HG02981 (cell line): Measurements from ENCODE around the gene POLR2J.
"Not testable (repeated sequence)": the region's sequence is repeated elsewhere in the genome, so short reads cannot be mapped to it uniquely, and the experiment has no call there.

Experiments
- ATAC-seq: cut with Tn5 transposase; IDR thresholded peaks from one replicate; pipeline ENCODE4 v1.9.1; 2021; ENCODE audit warnings: mild to moderate bottlenecking, moderate library complexity; ENCODE audit not compliant: unreplicated experiment

POLR2J gene

DNA sequence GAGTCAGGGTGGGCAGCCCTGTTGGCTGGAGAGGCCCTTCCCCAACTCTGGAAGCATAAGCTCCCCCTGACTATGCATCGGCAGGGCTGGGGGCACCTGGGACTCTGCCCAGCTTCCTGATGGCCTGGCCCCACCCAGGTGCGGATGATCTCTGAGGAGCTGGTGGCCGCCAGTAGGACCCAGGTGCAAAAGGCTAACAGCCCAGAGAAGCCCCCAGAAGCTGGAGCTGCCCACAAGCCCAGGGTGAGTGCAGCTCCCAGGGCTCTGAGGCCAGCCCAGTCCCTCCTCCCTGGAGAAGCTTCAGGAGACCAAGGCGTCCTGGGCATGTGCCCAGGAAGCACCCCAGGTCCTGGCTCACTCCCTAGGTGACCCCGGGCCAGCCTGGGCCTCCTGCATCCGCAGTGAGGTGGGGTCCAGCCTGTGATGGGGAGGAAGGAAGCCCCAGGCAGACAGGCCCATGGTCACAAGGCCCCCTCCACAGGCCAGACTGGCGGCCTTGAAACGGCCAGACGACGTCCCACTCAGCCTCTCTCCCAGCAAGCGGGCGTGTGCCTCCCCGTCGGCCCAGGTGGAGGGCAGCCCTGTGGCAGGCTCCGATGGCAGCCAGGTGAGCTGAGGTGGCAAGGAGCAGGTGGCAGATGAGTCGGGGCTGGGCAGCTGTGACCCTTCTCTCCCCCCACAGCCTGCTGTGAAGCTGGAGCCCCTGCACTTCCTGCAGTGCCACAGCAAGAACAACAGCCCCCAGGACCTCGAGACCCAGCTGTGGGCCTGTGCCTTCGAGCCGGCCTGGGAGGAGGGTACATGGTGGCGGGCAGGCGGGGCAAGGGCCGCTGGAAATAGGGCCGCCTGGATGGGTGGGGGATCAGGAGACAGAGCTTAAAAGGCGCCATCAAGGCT, 10.9 kb downstream of the POLR2J start:
- ATAC-seq, result no peak

DNA sequence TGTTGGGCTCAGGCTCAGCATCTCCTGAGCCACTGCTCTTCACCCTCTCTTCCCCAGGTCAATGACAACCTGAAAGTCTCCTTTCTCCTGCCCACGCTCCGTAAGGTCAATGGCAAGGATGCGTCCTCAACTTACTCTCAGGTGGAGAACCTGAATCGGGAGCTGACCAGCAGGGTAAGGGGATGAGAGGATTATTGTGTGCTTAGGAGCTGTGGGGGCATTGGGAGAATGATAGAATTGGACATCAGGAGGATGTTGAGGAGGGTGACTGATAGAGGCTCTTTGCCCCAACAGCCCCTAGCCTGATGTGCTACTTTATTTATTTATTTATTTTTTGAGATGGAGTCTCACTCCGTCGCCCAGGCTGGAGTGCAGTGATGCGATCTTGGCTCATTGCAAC, 12.6 kb downstream of the POLR2J start:
- no peak for ATAC-seq

DNA sequence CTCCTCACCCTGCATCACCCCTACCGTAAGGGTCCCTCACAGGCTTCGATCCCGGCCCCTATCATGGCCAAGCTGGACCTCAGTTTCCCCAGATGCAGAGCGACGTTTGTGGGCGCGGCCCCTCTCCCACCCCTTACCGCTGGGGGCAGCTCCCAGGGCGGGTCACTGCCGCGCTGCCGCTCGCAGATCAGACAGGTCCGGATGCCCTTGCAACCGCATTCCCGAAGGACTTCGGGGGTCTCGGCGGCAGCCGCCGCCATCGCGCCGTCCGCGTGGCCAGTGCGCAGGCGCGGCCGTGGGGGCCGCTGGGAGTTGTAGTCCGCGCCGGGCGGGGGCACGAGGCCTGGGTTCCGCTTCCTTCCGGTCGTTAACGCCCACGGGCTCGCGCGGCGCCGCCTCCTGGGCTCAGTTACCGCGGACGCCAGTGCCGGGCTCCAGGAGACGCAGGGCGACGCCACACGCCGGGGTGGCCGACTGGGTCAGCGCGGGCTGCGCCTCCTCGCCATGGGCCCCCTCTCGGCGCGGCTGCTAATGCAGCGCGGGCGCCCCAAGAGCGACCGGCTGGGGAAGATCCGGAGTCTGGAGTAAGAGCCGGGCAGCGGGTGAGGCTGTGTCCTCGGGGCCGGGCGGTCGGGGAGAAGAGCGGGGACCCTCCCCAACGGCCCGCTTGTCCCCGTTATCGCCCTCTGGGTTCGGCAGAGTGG, 14.0 kb downstream of the POLR2J start, which contains the start of the genes ALKBH4 and LRWD1:
TSS of gene ALKBH4 (minus strand) at position 287 of the 704 bp plus-strand sequence. CDS start at position 260, 27 bp downstream.
TSS of gene LRWD1 (plus strand) at position 408 of the 704 bp plus-strand sequence. CDS start at position 505, 97 bp downstream.
- peak; percentile 87 for ATAC-seq

DNA sequence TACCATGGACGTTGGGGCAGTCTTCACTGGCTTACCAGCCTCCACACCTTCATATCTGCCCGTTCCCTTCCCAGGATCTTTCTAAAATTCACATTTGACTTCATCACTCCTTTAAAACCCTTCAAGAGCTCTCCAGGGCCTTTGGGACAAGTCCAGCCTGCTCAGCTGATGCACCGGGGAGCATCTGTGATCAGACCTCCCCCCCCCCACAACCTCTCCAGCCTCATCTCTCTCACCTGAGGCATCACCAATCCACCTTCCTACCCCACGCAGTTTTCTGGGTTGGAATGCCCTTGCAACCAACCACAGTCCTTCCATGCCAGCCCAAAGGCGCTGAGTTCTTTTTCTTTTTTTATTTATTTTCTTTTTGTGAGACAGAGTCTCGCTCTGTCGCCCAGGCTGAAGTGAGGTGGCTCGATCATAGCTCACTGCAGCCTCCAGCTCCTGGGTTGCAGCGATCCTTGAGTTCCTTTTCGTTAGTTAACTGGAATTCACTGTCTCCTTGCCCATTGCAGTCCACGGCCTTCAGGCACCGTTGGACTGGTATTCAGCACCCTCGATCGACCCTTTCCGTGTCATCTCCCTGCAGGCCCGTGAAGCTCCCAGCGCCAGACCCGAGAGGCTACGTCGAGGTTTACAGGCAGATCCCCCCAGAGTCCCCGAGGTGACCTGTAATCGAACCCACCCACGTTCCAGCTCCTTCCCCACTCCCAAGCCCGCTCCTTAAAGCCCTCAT, 14.7 kb downstream of the POLR2J start:
- no peak for ATAC-seq

DNA sequence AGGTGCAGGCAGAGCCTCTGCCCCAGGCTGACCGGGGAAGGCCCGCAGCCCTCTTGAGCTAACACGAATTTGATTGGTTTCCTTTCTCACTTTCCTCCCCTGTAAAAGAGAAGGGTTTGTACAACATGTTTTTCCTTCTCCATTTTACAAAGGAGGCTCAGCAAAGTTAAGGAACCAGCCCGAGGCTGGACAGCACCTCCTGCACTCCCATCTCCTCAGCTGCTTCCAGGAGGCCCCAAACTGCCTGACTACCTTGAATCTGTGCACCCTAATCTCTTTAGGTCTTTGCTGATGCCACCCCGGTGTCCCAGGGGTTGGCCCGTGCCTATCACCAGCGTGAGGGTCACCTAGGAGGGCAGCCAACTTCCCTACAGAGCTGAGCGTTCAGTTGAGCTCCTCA, 18.3 kb downstream of the POLR2J start:
- no peak for ATAC-seq

DNA sequence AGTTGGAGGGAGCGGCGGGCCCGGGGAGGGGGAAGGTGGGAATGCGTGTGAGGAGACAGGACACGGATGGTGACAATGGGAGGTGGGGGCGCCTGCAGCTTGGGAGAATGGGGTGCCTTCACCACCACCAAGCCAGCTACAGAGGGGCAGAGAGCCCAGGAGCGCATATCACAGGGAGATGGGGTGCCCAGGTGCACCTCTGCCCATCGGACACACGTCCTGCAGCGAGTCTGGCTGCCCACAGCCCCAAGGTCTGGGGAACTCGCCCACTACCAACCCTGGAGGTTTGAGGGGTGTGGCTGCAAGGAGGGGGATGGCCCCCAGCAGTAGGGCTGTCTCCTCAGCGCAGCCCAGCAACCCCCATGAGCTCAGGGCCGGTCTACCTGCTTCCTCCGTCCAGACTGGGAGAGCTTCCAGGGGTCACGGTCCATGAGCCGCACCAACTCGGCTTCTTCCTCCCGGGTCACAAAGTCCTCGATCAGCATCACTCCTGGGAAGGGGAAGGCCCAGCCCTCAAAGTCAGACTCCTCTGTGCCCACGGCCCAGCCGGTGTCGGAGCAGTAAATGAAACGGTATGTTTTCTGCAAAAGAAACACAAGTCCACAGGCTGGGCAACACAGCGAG, 19.4 kb downstream of the POLR2J start:
- no peak for ATAC-seq

DNA sequence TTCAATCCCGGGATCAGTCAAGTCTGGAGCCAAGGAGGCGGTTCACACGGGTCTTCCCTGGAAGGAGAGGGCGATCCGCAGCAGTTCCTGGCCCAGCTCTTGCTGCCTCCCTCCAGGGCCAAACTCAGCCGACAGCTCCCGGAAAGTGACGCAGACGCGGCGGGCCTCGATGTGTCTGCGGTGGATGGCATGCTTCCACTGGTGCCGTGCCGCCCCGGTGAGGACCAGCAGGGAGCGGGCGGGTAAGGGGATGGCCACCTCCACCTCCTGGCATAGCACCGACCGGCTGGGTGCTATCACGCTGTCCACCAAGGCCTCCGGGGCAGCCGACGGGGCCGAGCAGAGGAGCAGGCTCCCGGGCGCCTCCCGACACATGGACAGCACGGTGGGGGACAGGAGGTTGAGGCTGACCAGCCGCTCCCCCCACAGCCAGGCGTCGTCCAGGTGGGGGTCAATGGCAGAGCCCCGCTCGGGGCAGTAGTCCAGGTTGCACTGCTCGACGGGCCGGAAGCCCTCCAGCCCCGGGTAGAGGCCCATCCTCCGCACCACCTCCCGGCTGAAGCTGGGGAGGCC, 21.3 kb downstream of the POLR2J start:
- ATAC-seq, result no peak

GRCh38 chr7:102456327-102456726, 22.4 kb downstream of the POLR2J start:
- no peak for ATAC-seq

DNA sequence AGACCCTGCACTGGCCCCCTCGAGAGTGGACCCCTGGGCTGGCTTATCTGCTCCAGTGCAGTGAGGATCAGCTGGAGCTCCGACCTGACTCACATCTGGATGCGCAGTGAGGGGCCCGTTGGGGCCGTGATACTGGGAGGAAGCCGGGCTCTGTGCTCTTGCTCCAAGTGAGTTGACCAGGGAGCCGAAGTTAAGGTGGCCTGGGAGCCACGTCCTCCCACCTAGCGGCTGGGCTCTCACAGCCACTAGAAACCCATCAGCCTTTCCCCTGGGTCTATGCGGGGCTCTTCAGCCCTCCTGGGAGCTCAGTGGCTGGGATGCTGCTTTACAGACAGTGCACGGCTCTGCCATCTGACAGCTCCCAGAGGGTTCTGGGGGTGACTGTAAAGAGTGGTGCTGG, 23.1 kb downstream of the POLR2J start:
- ATAC-seq, result no peak

- ATAC-seq, result not testable (repeated sequence)
Measured at GRCh38 chr7:102454932-102455331, 23.8 kb downstream of the POLR2J start.

- no peak for ATAC-seq
Measured at GRCh38 chr7:102454468-102454867, 24.3 kb downstream of the POLR2J start.

DNA sequence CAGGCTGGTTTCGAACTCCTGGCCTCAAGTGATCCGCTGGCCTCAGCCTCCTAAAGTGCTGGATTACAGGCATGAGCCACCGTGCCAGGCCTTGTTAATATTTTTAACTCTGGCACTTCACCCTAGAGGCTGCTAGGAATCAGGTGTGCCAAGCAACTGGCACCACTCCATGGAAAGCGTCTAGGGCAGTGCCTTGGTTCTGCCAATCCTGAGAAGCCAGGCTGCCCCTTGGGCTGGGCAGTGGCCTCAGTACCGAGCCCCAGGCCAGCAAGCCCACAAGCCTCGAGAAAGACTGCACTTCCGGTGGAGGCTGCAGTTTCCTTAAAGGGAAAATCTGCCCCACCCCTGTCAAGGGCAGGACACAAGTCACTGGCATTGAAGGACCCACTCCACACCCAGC, 25.4 kb downstream of the POLR2J start:
- no peak for ATAC-seq

GRCh38 chr7:102452451-102452850, 26.3 kb downstream of the POLR2J start:
- ATAC-seq, result no peak

GRCh38 chr7:102451371-102452054, 27.2 kb downstream of the POLR2J start:
- no peak for ATAC-seq

DNA sequence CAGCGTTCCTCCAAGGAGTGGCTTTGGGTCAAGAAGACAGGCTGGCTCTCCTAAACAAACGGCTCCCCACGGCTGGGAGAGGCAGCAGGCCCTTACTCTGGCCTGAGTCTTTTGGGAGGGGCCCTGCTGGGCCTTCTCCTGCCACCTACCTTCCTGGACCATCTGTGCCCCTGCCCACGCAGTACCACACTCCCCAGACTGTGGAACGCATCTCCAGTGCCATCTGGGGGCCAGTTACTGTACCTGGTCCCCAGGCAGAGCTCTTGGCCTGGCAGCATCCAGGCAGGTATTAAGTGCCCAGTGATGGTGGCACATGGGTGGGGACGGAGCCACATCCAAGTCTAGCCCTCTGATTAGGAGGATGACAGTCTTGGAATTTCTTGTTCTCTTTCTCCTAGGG, 28.5 kb downstream of the POLR2J start:
- ATAC-seq, result no peak

- no peak for ATAC-seq
Measured at GRCh38 chr7:102449136-102449535, 29.6 kb downstream of the POLR2J start.

DNA sequence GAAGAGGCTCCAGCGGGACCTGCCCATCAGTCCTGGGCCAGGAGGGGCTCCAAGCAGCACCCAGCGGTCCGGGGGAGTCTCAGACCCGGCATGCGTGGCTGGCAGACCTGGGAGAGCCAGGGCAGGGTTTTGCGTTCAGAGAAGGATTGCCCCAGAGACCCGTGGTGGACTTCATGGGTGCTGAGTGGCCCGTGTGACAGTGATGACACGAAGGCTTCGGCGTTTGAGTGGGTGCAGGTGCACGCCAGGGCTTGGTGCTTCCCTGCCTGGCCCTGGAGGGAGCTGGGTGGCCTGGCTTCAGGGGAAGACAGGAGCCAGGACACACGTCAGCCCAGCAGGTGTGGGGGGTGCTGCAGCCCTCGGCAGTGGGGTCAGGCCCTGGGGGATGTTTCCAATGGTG, 31.4 kb downstream of the POLR2J start:
- no peak for ATAC-seq

DNA sequence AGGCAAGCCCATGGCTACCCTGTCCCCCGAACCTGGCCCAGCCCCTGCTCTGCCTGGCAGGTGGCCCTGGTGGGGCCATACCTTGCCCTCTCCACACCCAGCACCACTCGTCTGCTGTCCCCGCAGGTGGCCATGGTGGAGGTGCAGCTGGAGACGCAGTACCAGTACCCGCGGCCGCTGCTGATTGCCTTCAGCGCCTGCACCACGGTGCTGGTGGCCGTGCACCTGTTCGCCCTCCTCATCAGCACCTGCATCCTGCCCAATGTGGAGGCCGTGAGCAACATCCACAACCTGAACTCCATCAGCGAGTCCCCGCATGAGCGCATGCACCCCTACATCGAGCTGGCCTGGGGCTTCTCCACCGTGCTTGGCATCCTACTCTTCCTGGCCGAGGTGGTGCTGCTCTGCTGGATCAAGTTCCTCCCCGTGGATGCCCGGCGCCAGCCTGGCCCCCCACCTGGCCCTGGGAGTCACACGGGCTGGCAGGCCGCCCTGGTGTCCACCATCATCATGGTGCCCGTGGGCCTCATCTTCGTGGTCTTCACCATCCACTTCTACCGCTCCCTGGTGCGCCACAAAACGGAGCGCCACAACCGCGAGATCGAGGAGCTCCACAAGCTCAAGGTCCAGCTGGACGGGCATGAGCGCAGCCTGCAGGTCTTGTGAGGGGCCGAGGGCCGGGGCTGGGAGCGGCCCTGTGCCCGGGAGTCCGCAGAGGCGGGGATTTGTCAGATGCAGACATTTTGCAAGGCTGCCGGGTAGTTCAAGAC, 32.1 kb downstream of the POLR2J start:
- no peak for ATAC-seq

DNA sequence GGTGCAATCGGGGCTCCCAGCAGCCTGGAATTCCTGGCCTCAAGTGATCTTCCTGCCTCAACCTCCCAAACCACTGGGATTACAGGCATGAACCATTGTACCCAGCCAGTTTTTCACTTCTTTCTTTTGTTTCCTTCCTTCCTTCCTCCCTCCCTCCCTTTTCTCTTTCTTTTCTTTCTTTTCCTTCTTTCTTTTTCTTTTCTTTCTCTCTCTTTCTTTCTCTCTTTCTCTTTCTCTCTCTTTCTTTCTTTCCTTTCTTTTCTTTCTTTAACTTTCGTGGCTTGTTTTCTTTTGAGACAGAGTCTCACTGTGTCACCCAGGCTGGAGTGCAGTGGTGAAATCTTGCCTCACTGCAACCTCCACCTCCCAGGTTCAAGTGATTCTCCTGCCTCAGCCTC, 33.0 kb downstream of the POLR2J start:
- no peak for ATAC-seq
